K562 (cell line): Measurements from ENCODE around the gene SURF6. TPM values are rescaled to one million over a fixed set of nuclear protein-coding genes. Genes with fewer than 3 reads are reported as not detected.

ENCODE experiments used
- CTBP1 ChIP-seq: fragments of 450-650 bp; IDR thresholded peaks from 2 replicates; pipeline ENCODE4 v1.6.1; 2016; ENCODE audit warnings: borderline replicate concordance
- E2F4 ChIP-seq: sonication (generic); formaldehyde crosslinking; IDR thresholded peaks from 2 replicates; pipeline ENCODE4 v1.8.0; 2022; ENCODE audit warnings: mild to moderate bottlenecking, low read depth, missing genetic modification reagents
- FOXA1 ChIP-seq: fragments of 450-650 bp; IDR thresholded peaks from 2 replicates; pipeline ENCODE4 v1.6.1; 2016; ENCODE audit warnings: mild to moderate bottlenecking, borderline replicate concordance
- GTF2B ChIP-seq: IDR thresholded peaks from 2 replicates; pipeline ENCODE4 v1.6.1; 2011; ENCODE audit not compliant: insufficient read length; ENCODE audit errors: extremely low read depth
- HNRNPL ChIP-seq: fragments of 200-400 bp; formaldehyde crosslinking; IDR thresholded peaks from 2 replicates; pipeline ENCODE4 v1.6.1; 2017; ENCODE audit warnings: low read depth, mild to moderate bottlenecking, low read length
- KHSRP ChIP-seq: fragments of 450-650 bp; IDR thresholded peaks from 2 replicates; pipeline ENCODE4 v1.6.1; 2017
- PURB ChIP-seq: sonication (generic); formaldehyde crosslinking; IDR thresholded peaks from 2 replicates; pipeline ENCODE4 v1.9.0; 2021; ENCODE audit warnings: low read depth, mild to moderate bottlenecking, missing genetic modification reagents
- TARDBP ChIP-seq: fragments of 450-650 bp; IDR thresholded peaks from 2 replicates; pipeline ENCODE4 v1.6.1; 2016
- TRIM25 ChIP-seq: fragments of 450-650 bp; IDR thresholded peaks from 2 replicates; pipeline ENCODE4 v1.7.0; 2016; ENCODE audit warnings: borderline replicate concordance
- VEZF1 ChIP-seq: fragments of 200-800 bp; sonication (Bioruptor generic); IDR thresholded peaks from 2 replicates; pipeline ENCODE4 v1.6.1; 2017; ENCODE audit warnings: missing genetic modification characterization, missing compliant biosample characterization
- ZFX ChIP-seq: sonication (generic); formaldehyde crosslinking; IDR thresholded peaks from 2 replicates; pipeline ENCODE4 v1.8.0; 2022; ENCODE audit warnings: mild to moderate bottlenecking, missing genetic modification reagents, moderate library complexity
- ZMIZ1 ChIP-seq, 2 experiments: fragments of 150-350 bp in 1 of 2; IDR thresholded peaks; 2 replicates each; pipeline ENCODE4 v1.6.1; 2012 to 2016; ENCODE audit warnings: low read depth in 2 of 2, low read length in 2 of 2, mild to moderate bottlenecking in 1 of 2, moderate library complexity in 1 of 2
- ZNF639 ChIP-seq, 2 experiments: fragments of 200-800 bp in 1 of 2; sonication (Bioruptor generic) in 1 of 2; sonication (generic) in 1 of 2; formaldehyde crosslinking in 1 of 2; IDR thresholded peaks in 1 of 2; conservative IDR thresholded peaks in 1 of 2; 2 replicates each; pipeline versions ENCODE4 v1.5.0 to v1.6.1; 2016 to 2020; ENCODE audit warnings: missing compliant biosample characterization in 1 of 2, missing genetic modification characterization in 1 of 2, missing genetic modification reagents in 1 of 2
- polyA plus RNA-seq, 8 experiments: library from polyadenylated mRNA; depleted of rRNA in 4 of 8; stranded (reverse) in 5 of 8; unstranded in 3 of 8; fragments of >200 nt; fragmentation: Nextera tagmentation in 2 of 8; fragmentation: Illumina TruSeq in 1 of 8; extraction: Ambion mirVana in 2 of 8; extraction: Trizol in 1 of 8; gene quantifications; 2 replicates each; pipeline versions ENCODE4 v1.2.1 to v1.2.3, GENCODE V29; 2011 to 2014; ENCODE audit warnings: inconsistent platforms in 1 of 8, missing spikeins in 1 of 8
- total RNA-seq, 7 experiments: library from RNA; depleted of rRNA in 6 of 7; stranded (reverse); fragments of >200 nt in 6 of 7; fragmentation: Illumina TruSeq in 2 of 7; extraction: Trizol in 2 of 7; gene quantifications; 2 replicates each; pipeline versions ENCODE4 v1.2.1 to v1.2.3, GENCODE V29; 2011 to 2021; ENCODE audit warnings: low replicate concordance in 1 of 7

Gene SURF6
- total and polyA plus RNA-seq, 9 of the 15 experiments (the other 6 are each of a cell fraction or from before 2014, with no cell fraction given) = 1.4 to 68.3 (median 14.7) TPM

GRCh38 chr9:133359399-133360175 lies 23.6 kb upstream of the SURF6 start (continued):
- TF ChIP-seq E2F4 (CRISPR knock-in tag) (0 out of 2 replicates have a peak, but pooled peaks have one; percentile 36), GTF2B (no peak), KHSRP (no peak), PURB (CRISPR knock-in tag) (no peak), VEZF1 (CRISPR knock-in tag) (peak; percentile 35; the same call in 1 of the 2 replicates), TRIM25 (no peak), ZMIZ1 (IDR thresholded peaks at IDR 0.05; ENCODE audit: low read depth in 2 of 2, low read length in 2 of 2) (no peak), TARDBP (no peak), ZNF639 (CRISPR knock-in tag; conservative IDR thresholded peaks at IDR 0.05 in 1 of 2, IDR thresholded peaks at IDR 0.05 in 1 of 2) (no peak), HNRNPL (no peak), CTBP1 (peak; percentile 50; the same call in 1 of the 2 replicates), FOXA1 (no peak), ZFX (CRISPR knock-in tag) (peak; percentile 37; the same call in 1 of the 2 replicates)
